HEK293T (cell line): ENCODE results near the gene AGPAT1.

ENCODE experiments used
- CTCF ChIA-PET: fragments of 350-600 bp; formaldehyde crosslinking; extraction: SDS; loops from one replicate; lab custom pipeline; 2021; ENCODE audit warnings: antibody characterized with exemption, inconsistent platforms; lab: Yijun Ruan, JAX
- POLR2A ChIA-PET: fragments of 350-600 bp; formaldehyde crosslinking; extraction: SDS; loops from one replicate; lab custom pipeline; 2020; ENCODE audit warnings: antibody characterized with exemption, inconsistent platforms; lab: Yijun Ruan, JAX
- DNase-seq: peaks from one replicate; pipeline ENCODE4 v3.0.0; 2012; ENCODE audit warnings: mixed read lengths; ENCODE audit errors: extremely low spot score
- ARNT ChIP-seq: fragments of 450-650 bp; IDR thresholded peaks from 2 replicates; pipeline ENCODE4 v1.6.1; 2017; ENCODE audit warnings: mild to moderate bottlenecking
- BHLHE40 ChIP-seq: fragments of 450-650 bp; IDR thresholded peaks from 2 replicates; pipeline ENCODE4 v1.6.1; 2016; ENCODE audit warnings: mild to moderate bottlenecking, moderate library complexity, borderline replicate concordance
- CTBP1 ChIP-seq: fragments of 450-650 bp; IDR thresholded peaks from 2 replicates; pipeline ENCODE4 v1.6.1; 2016; ENCODE audit warnings: borderline replicate concordance
- ELF4 ChIP-seq: fragments of 450-650 bp; IDR thresholded peaks from 2 replicates; pipeline ENCODE4 v1.6.1; 2017; ENCODE audit warnings: antibody characterized with exemption
- FOXA1 ChIP-seq: fragments of 450-650 bp; IDR thresholded peaks from 2 replicates; pipeline ENCODE4 v1.6.1; 2016; ENCODE audit warnings: mild to moderate bottlenecking
- FOXK2 ChIP-seq: fragments of 450-650 bp; IDR thresholded peaks from 2 replicates; pipeline ENCODE4 v1.6.1; 2016; ENCODE audit warnings: mild to moderate bottlenecking
- FOXM1 ChIP-seq: fragments of 450-650 bp; IDR thresholded peaks from 2 replicates; pipeline ENCODE4 v1.6.1; 2017; ENCODE audit warnings: mild to moderate bottlenecking, borderline replicate concordance
- HDGF ChIP-seq: fragments of 450-650 bp; IDR thresholded peaks from 2 replicates; pipeline ENCODE4 v1.6.1; 2017; ENCODE audit warnings: antibody characterized with exemption, borderline replicate concordance
- L3MBTL2 ChIP-seq: fragments of 450-650 bp; conservative IDR thresholded peaks from 2 replicates; pipeline ENCODE4 v1.6.1; 2016; ENCODE audit warnings: mild to moderate bottlenecking
- LEF1 ChIP-seq: fragments of 450-650 bp; IDR thresholded peaks from 2 replicates; pipeline ENCODE4 v1.6.1; 2017; ENCODE audit warnings: mild to moderate bottlenecking, borderline replicate concordance
- NFRKB ChIP-seq: fragments of 450-650 bp; IDR thresholded peaks from 2 replicates; pipeline ENCODE4 v1.6.1; 2016; ENCODE audit warnings: mild to moderate bottlenecking, moderate library complexity
- SP1 ChIP-seq: fragments of 450-650 bp; IDR thresholded peaks from 2 replicates; pipeline ENCODE4 v1.6.1; 2017
- TARDBP ChIP-seq: fragments of 450-650 bp; IDR thresholded peaks from 2 replicates; pipeline ENCODE4 v1.6.1; 2016
- ZNF384 ChIP-seq: fragments of 450-650 bp; IDR thresholded peaks from 2 replicates; pipeline ENCODE4 v1.6.1; 2016
- TF ChIP-seq, protein P1 (sequence below): fragments of 450-650 bp; IDR thresholded peaks from 2 replicates; pipeline ENCODE4 v1.6.1; 2016

The AGPAT1 gene

DNA sequence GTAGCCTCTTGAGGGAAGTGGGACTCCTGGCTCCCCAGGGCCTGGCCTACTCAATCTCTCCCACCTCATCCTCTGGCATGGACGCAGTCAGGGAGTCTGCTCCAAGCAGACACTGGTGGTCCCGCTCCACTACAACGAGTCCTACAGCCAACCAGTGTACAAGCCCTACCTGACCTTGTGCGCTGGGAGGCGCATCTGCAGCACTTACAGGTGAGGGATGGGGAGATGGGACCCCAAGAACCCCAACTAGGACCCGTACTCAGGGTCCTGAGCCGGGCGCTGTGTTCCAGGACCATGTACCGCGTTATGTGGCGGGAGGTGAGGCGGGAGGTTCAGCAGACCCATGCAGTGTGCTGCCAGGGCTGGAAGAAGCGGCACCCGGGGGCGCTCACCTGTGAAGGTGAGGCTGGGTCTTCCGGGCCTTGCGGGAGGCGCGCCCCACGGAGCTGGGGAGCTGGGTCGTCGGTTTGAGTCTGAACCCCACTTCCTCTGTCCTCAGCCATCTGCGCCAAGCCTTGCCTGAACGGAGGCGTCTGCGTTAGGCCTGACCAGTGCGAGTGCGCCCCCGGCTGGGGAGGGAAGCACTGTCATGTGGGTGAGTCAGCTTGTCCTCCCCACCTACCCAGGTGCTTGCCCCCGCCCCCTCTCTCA is 9.3 kb downstream of the AGPAT1 start:
- DNase-seq = no peak
- ChIA-PET CTCF (interaction anchor here (0.6 kb wide), 1 partner anchor 27 kb away, joined by 3 read pairs; no protein-coding TSS in a partner anchor), POLR2A (interaction anchor here (0.8 to 3.1 kb wide), 4 partner anchors 10 to 38 kb away, joined by 3 to 19 read pairs (median 5); partner anchors contain the start of genes AGPAT1 and FKBPL)
- TF ChIP-seq SP1 (no peak), ARNT (no peak), L3MBTL2 (no peak), TARDBP (no peak)

- no peak for DNase-seq
- no peak for TF ChIP-seq ARNT
- TF ChIP-seq FOXM1 = no peak
- no peak for TF ChIP-seq ELF4
- no peak for TF ChIP-seq CTBP1
- TF ChIP-seq SP1 = no peak
- TF ChIP-seq L3MBTL2 = no peak
- TF ChIP-seq ZNF384 = no peak
- TF ChIP-seq HDGF = no peak
- TF ChIP-seq, protein P1, sequence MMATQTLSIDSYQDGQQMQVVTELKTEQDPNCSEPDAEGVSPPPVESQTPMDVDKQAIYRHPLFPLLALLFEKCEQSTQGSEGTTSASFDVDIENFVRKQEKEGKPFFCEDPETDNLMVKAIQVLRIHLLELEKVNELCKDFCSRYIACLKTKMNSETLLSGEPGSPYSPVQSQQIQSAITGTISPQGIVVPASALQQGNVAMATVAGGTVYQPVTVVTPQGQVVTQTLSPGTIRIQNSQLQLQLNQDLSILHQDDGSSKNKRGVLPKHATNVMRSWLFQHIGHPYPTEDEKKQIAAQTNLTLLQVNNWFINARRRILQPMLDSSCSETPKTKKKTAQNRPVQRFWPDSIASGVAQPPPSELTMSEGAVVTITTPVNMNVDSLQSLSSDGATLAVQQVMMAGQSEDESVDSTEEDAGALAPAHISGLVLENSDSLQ = no peak
- no peak for TF ChIP-seq LEF1
- POLR2A ChIA-PET = interaction anchor here (3.1 kb wide), 1 partner anchor 13 kb away, joined by 19 read pairs; the partner anchor contains the start of gene AGPAT1
- CTCF ChIA-PET = interaction anchor here (0.6 kb wide), 1 partner anchor 581 kb away, joined by 7 read pairs; no protein-coding TSS in a partner anchor
Observed at GRCh38 chr6:32164295-32164694, 11.6 kb downstream of the AGPAT1 start, which contains the start of gene EGFL8. TSS of gene EGFL8 (plus strand) at chr6:32164595. CDS start at chr6:32166166, 1,571 bp downstream.

DNA sequence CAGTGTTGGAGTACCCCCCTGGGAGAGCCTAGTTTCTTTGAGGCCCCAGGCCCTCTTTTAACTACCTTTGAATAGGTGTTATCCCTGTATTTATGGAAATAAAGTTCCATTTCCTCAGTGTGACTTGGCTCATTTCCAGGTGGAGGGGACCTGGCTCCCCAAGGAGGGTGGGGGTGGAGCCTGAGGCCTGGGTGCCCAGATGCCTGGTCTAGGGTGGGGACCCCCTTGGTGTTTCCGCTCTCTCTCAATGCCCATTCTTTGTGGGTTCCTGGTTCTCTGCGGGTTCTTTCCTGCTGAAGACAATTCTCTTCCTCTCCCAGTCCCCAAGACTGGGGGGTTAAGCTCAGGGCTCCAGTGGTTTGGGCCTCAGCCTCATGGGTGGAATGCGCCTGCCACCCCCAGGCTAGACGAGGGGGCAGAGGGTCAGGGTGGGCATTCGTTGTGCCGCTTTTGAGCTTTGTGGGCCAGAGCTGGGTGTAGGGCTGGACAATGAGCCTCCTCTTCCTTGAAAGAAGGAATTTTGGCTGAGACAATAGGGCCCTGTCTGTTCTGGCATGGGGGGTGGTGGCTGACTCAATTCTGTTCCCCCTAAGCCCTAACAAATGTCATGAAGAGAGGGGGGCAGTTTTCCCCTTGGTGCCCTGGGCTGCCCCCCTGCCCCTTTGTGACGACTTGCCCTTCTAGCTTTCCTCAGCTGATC is 12.2 kb downstream of the AGPAT1 start:
- CTCF ChIA-PET = no interaction called here
- POLR2A ChIA-PET = interaction anchor here (3.1 kb wide), 1 partner anchor 13 kb away, joined by 19 read pairs; the partner anchor contains the start of gene AGPAT1
- no peak for DNase-seq

GRCh38 chr6:32158052-32158451 is 17.8 kb downstream of the AGPAT1 start:
- CTCF ChIA-PET = no interaction called here
- no peak for DNase-seq
- POLR2A ChIA-PET = interaction anchor here (1.3 kb wide), 1 partner anchor 19 kb away, joined by 3 read pairs; no protein-coding TSS in a partner anchor
- no peak for TF ChIP-seq SP1
- TF ChIP-seq CTBP1 = no peak
- TF ChIP-seq TARDBP = no peak
- TF ChIP-seq, protein P1 = no peak
- no peak for TF ChIP-seq BHLHE40
- no peak for TF ChIP-seq LEF1
- TF ChIP-seq FOXM1 = no peak
- TF ChIP-seq FOXK2 = no peak

More for the DNA sequence above, 12.2 kb downstream of the AGPAT1 start:
- TF ChIP-seq NFRKB = no peak

DNA sequence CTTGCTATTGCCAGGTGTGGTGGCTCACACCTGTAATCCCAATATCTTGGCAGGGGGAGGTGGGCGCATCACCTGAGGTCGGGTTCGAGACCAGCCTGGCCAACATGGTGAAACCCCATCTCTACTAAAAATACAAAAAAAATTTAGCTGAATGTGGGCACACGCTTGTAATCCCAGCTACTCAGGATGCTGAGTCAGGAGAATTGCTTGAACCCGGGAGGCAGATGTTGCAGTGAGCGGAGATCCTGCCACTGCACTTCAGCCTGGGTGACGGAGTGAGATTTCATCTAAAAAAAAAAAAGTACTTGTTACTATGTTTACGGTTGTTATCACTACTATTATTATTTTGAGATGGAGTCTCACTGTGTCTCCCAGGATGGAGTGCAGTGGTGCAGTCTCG is 19.0 kb downstream of the AGPAT1 start:
- no peak for TF ChIP-seq CTBP1
- DNase-seq = no peak
- ChIA-PET POLR2A (no interaction called here), CTCF (no interaction called here)

- TF ChIP-seq FOXA1 = no peak
- TF ChIP-seq L3MBTL2 = peak; percentile 55
- ChIA-PET CTCF (interaction anchor here (0.6 kb wide), 1 partner anchor 8 kb away, joined by 3 read pairs; no protein-coding TSS in a partner anchor), POLR2A (interaction anchor here (0.7 to 1.2 kb wide), 5 partner anchors 22 to 348 kb away, joined by 3 to 7 read pairs (median 3); partner anchors contain the start of genes AGPAT1, ATF6B and LSM2)
- peak; percentile 72 for DNase-seq
Observed at GRCh38 chr6:32154514-32155161, 21.2 kb downstream of the AGPAT1 start.
